Transverse colon (tissue), 3 donors: Measurements from ENCODE around the gene AOPEP.

Experiments used
- CTCF ChIP-seq, 5 experiments: fragments of 200-600 bp in 3 of 5; fragments of 450-650 bp in 2 of 5; sonication (generic) in 3 of 5; IDR thresholded peaks; 1 replicate in 2 of 5; 2 replicates in 3 of 5; pipeline ENCODE4 v1.5.1; 2016 to 2017; ENCODE audit warnings: antibody characterized with exemption in 5 of 5, inconsistent platforms in 3 of 5, mild to moderate bottlenecking in 2 of 5, moderate library complexity in 1 of 5
- POLR2A ChIP-seq: fragments of 450-650 bp; IDR thresholded peaks from one replicate; pipeline ENCODE4 v1.6.1; 2016; ENCODE audit warnings: antibody characterized with exemption, mild to moderate bottlenecking, moderate library complexity

DNA sequence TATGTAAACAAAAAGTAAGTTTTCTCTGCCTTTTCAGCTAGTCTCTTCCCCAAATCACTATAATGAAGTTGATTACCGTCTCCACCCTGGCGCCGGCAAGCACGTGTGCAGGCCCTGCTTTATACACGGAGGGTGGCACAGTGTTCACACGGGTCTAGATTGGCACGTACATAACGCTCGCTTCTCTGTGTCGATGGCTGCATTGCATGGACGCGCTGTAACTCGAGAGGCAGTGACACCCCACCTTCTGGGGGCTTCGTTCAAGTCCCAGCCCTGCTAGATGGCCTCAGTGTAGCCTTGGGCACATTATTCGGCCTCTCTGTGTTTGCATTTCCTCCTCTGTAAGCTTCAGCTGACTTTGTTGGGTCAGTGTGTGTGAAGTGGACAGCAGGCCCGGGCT lies 367.1 kb downstream of the AOPEP start:
- TF ChIP-seq POLR2A = no peak
- no peak for TF ChIP-seq CTCF (IDR thresholded peaks at IDR 0.05)
